COLO668 (cell line): Measurements from ENCODE around the gene CLCN6.

Experiments
- DNase-seq: peaks from one replicate; lab custom pipeline; 2025; ENCODE audit not compliant: unreplicated experiment; lab: John Stamatoyannopoulos, UW

CLCN6 gene

GRCh38 chr1:11805422-11806306 lies at the start of gene CLCN6, which contains the start of gene MTHFR:
TSS of gene CLCN6 (plus strand) at chr1:11806191. CDS start at chr1:11806263, 72 bp downstream.
TSS of gene MTHFR (minus strand) at chr1:11805964. CDS start at chr1:11803116, 2,848 bp downstream.
- peak; percentile 100 for DNase-seq

- no peak for DNase-seq
Observed at GRCh38 chr1:11757047-11757446, 48.9 kb upstream of the CLCN6 start.

- DNase-seq, result no peak
Observed at GRCh38 chr1:11759791-11760190, 46.2 kb upstream of the CLCN6 start.

GRCh38 chr1:11761285-11761684 lies 44.7 kb upstream of the CLCN6 start:
- no peak for DNase-seq

- no peak for DNase-seq
Observed at GRCh38 chr1:11761988-11762406, 44.0 kb upstream of the CLCN6 start, which contains the start of gene C1orf167. TSS of gene C1orf167 (plus strand) at chr1:11762193. CDS start at chr1:11764401, 2,208 bp downstream.

- DNase-seq, result no peak
Observed at GRCh38 chr1:11764115-11764514, 41.9 kb upstream of the CLCN6 start.

- DNase-seq, result no peak
Observed at GRCh38 chr1:11764519-11764918, 41.5 kb upstream of the CLCN6 start.

GRCh38 chr1:11765661-11766428 lies 40.1 kb upstream of the CLCN6 start:
- DNase-seq, result no peak

- no peak for DNase-seq
Observed at GRCh38 chr1:11766429-11766776, 39.6 kb upstream of the CLCN6 start.

GRCh38 chr1:11767922-11768704 lies 37.9 kb upstream of the CLCN6 start:
- no peak for DNase-seq

- DNase-seq, result no peak
Observed at GRCh38 chr1:11768821-11769220, 37.2 kb upstream of the CLCN6 start.

- DNase-seq, result no peak
Observed at GRCh38 chr1:11769274-11769673, 36.7 kb upstream of the CLCN6 start.

- no peak for DNase-seq
Observed at GRCh38 chr1:11770011-11770410, 36.0 kb upstream of the CLCN6 start.

- no peak for DNase-seq
Observed at GRCh38 chr1:11771481-11772043, 34.4 kb upstream of the CLCN6 start.

GRCh38 chr1:11772458-11772857 lies 33.5 kb upstream of the CLCN6 start:
- no peak for DNase-seq

GRCh38 chr1:11774753-11775152 lies 31.2 kb upstream of the CLCN6 start:
- no peak for DNase-seq

- no peak for DNase-seq
Observed at GRCh38 chr1:11777658-11778322, 28.2 kb upstream of the CLCN6 start.

GRCh38 chr1:11778336-11778735 lies 27.7 kb upstream of the CLCN6 start:
- DNase-seq, result no peak

GRCh38 chr1:11778844-11779623 lies 27.0 kb upstream of the CLCN6 start:
- no peak for DNase-seq
